HEK293 (cell line): ENCODE measurements around the gene ERBB4.

Experiments
- KLF10 ChIP-seq: fragments of 450-650 bp; IDR thresholded peaks from 2 replicates; pipeline ENCODE4 v1.5.1; 2018; ENCODE audit warnings: missing biosample characterization, mild to moderate bottlenecking, missing genetic modification characterization
- ZFHX2 ChIP-seq: fragments of 450-650 bp; formaldehyde crosslinking; conservative IDR thresholded peaks from 2 replicates; pipeline ENCODE4 v1.5.1; 2016; ENCODE audit warnings: missing biosample characterization, missing genetic modification characterization
- ZNF10 ChIP-seq: fragments of 450-650 bp; formaldehyde crosslinking; IDR thresholded peaks from 2 replicates; pipeline ENCODE4 v1.5.1; 2017; ENCODE audit warnings: missing biosample characterization, missing genetic modification characterization
- ZNF112 ChIP-seq: fragments of 450-650 bp; formaldehyde crosslinking; IDR thresholded peaks from 2 replicates; pipeline ENCODE4 v1.5.0; 2017; ENCODE audit warnings: missing biosample characterization, missing genetic modification characterization
- ZNF155 ChIP-seq: fragments of 450-650 bp; formaldehyde crosslinking; IDR thresholded peaks from 2 replicates; pipeline ENCODE4 v1.5.1; 2016; ENCODE audit warnings: missing biosample characterization, missing genetic modification characterization
- ZNF175 ChIP-seq: fragments of 450-650 bp; formaldehyde crosslinking; IDR thresholded peaks from 2 replicates; pipeline ENCODE4 v1.5.1; 2016; ENCODE audit warnings: missing biosample characterization, missing genetic modification characterization
- ZNF19 ChIP-seq: fragments of 450-650 bp; formaldehyde crosslinking; IDR thresholded peaks from 2 replicates; pipeline ENCODE4; 2016; ENCODE audit warnings: missing biosample characterization, missing genetic modification characterization, low read depth
- ZNF292 ChIP-seq: fragments of 450-650 bp; formaldehyde crosslinking; IDR thresholded peaks from 2 replicates; pipeline ENCODE4 v1.5.1; 2016; ENCODE audit warnings: low read depth, missing biosample characterization, missing genetic modification characterization, borderline replicate concordance
- ZNF335 ChIP-seq: fragments of 450-650 bp; formaldehyde crosslinking; conservative IDR thresholded peaks from 2 replicates; pipeline ENCODE4 v1.5.1; 2016; ENCODE audit warnings: missing biosample characterization, missing genetic modification characterization
- ZNF548 ChIP-seq: fragments of 450-650 bp; formaldehyde crosslinking; IDR thresholded peaks from 2 replicates; pipeline ENCODE4 v1.5.1; 2016; ENCODE audit warnings: missing biosample characterization, missing genetic modification characterization
- TF ChIP-seq, protein P1 (sequence below): fragments of 450-650 bp; formaldehyde crosslinking; IDR thresholded peaks from 2 replicates; pipeline ENCODE4 v1.5.1; 2017; ENCODE audit warnings: missing biosample characterization, missing genetic modification characterization
- TF ChIP-seq, protein P2 (sequence below): fragments of 450-650 bp; formaldehyde crosslinking; IDR thresholded peaks from 2 replicates; pipeline ENCODE4 v1.5.1; 2016; ENCODE audit warnings: missing biosample characterization, missing genetic modification characterization

DNA sequence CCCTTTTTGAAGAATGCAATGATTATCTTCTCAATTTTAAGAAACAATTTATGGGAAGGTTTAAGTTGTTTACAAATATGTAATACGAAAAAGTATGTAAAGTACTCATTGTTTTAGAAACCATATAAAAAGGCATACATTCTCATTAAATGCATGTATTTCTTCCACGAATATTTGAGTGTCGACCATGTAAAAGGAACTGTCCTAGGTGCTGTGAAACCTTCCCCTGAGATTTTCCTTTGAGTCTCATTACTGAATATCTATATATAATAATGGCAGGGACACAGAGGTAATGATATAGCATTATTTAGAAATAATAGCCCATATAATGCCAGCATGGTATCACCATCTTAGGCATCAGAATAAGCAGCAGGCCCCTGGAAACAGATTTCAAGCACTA, 239.3 kb downstream of the ERBB4 start:
- TF ChIP-seq ZNF548 (tag by site-specific recombination) (no peak), ZNF155 (no peak), KLF10 (tag by site-specific recombination) (no peak), ZNF10 (tag by site-specific recombination) (no peak), ZFHX2 (tag by site-specific recombination) (no peak), ZNF175 (tag by site-specific recombination) (no peak), ZNF112 (tag by site-specific recombination) (no peak), ZNF335 (tag by site-specific recombination) (no peak), ZNF292 (tag by site-specific recombination) (no peak), ZNF19 (no peak)
- TF ChIP-seq, protein P1, sequence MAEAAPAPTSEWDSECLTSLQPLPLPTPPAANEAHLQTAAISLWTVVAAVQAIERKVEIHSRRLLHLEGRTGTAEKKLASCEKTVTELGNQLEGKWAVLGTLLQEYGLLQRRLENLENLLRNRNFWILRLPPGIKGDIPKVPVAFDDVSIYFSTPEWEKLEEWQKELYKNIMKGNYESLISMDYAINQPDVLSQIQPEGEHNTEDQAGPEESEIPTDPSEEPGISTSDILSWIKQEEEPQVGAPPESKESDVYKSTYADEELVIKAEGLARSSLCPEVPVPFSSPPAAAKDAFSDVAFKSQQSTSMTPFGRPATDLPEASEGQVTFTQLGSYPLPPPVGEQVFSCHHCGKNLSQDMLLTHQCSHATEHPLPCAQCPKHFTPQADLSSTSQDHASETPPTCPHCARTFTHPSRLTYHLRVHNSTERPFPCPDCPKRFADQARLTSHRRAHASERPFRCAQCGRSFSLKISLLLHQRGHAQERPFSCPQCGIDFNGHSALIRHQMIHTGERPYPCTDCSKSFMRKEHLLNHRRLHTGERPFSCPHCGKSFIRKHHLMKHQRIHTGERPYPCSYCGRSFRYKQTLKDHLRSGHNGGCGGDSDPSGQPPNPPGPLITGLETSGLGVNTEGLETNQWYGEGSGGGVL (tag by site-specific recombination) = no peak
- TF ChIP-seq, protein P2, sequence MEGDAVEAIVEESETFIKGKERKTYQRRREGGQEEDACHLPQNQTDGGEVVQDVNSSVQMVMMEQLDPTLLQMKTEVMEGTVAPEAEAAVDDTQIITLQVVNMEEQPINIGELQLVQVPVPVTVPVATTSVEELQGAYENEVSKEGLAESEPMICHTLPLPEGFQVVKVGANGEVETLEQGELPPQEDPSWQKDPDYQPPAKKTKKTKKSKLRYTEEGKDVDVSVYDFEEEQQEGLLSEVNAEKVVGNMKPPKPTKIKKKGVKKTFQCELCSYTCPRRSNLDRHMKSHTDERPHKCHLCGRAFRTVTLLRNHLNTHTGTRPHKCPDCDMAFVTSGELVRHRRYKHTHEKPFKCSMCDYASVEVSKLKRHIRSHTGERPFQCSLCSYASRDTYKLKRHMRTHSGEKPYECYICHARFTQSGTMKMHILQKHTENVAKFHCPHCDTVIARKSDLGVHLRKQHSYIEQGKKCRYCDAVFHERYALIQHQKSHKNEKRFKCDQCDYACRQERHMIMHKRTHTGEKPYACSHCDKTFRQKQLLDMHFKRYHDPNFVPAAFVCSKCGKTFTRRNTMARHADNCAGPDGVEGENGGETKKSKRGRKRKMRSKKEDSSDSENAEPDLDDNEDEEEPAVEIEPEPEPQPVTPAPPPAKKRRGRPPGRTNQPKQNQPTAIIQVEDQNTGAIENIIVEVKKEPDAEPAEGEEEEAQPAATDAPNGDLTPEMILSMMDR (tag by site-specific recombination) = no peak
